ENCODE measurements around the gene CTAGE8.
"Not testable (repeated sequence)": the region's sequence is repeated elsewhere in the genome, so short reads cannot be mapped to it uniquely, and the experiment has no call there.

Gene CTAGE8

GRCh38 chr7:144220531-144220930 lies 48.6 kb downstream of the CTAGE8 start:
- H3K4me3 ChIP-seq (ENCODE audit: low read depth, low read length); H3K9me3 ChIP-seq (ENCODE audit: control insufficient read depth, insufficient read depth, low read length); H3K4me1 ChIP-seq (ENCODE audit: control insufficient read depth, insufficient read depth, low read length); H3K9ac ChIP-seq (ENCODE audit: low read depth, low read length); H3K36me3 ChIP-seq (ENCODE audit: control insufficient read depth, insufficient read depth, low read length); H3K27me3 ChIP-seq (ENCODE audit: control insufficient read depth, insufficient read depth, low read length); H3K27ac ChIP-seq (ENCODE audit: low read depth, low read length): not testable (repeated sequence)

- not testable (repeated sequence) for H3K4me3 ChIP-seq (ENCODE audit: low read depth, low read length); H3K36me3 ChIP-seq (ENCODE audit: control insufficient read depth, insufficient read depth, low read length); H3K4me1 ChIP-seq (ENCODE audit: control insufficient read depth, insufficient read depth, low read length); H3K9ac ChIP-seq (ENCODE audit: low read depth, low read length); H3K27me3 ChIP-seq (ENCODE audit: control insufficient read depth, insufficient read depth, low read length); H3K9me3 ChIP-seq (ENCODE audit: control insufficient read depth, insufficient read depth, low read length); H3K27ac ChIP-seq (ENCODE audit: low read depth, low read length)
Measured at GRCh38 chr7:144219149-144219548, 49.9 kb downstream of the CTAGE8 start.

- H3K27me3 ChIP-seq (ENCODE audit: control insufficient read depth, insufficient read depth, low read length); H3K9ac ChIP-seq (ENCODE audit: low read depth, low read length); H3K36me3 ChIP-seq (ENCODE audit: control insufficient read depth, insufficient read depth, low read length); H3K9me3 ChIP-seq (ENCODE audit: control insufficient read depth, insufficient read depth, low read length); H3K4me1 ChIP-seq (ENCODE audit: control insufficient read depth, insufficient read depth, low read length); H3K27ac ChIP-seq (ENCODE audit: low read depth, low read length); H3K4me3 ChIP-seq (ENCODE audit: low read depth, low read length): not testable (repeated sequence)
Measured at GRCh38 chr7:144218581-144218980, 50.5 kb downstream of the CTAGE8 start.

- H3K36me3 ChIP-seq (ENCODE audit: control insufficient read depth, insufficient read depth, low read length); H3K27ac ChIP-seq (ENCODE audit: low read depth, low read length); H3K27me3 ChIP-seq (ENCODE audit: control insufficient read depth, insufficient read depth, low read length); H3K4me1 ChIP-seq (ENCODE audit: control insufficient read depth, insufficient read depth, low read length); H3K4me3 ChIP-seq (ENCODE audit: low read depth, low read length); H3K9me3 ChIP-seq (ENCODE audit: control insufficient read depth, insufficient read depth, low read length); H3K9ac ChIP-seq (ENCODE audit: low read depth, low read length): not testable (repeated sequence)
Measured at GRCh38 chr7:144217200-144217599, 51.9 kb downstream of the CTAGE8 start.
